ENCODE results near the gene KBTBD6. TPM values are rescaled to one million over a fixed set of nuclear protein-coding genes. Genes with fewer than 3 reads are reported as not detected.

The KBTBD6 gene
- total and polyA plus RNA-seq, 10 donors = 2.4 to 10.0 (median 5.6) TPM

- no peak overlapping the region for H3K27ac ChIP-seq
- H3K27me3 ChIP-seq (replicated peaks in 1 of 7) = no peaks in the 10 kb centered on the region
- peaks cover 18 to 84% (median 72%) of the 10 kb centered on the region in 8 donors for H3K9me3 ChIP-seq
- 82 to 91% (median 84%) methylated on average over 2 of the region's 2 CpGs for WGBS, 5 donors
- intact Hi-C loops (cut with DNase I; ENCODE audit: low total_unique reads) = no loop called here
- TF ChIP-seq CTCF (IDR thresholded peaks at IDR 0.05 in 8 of 11, conservative IDR thresholded peaks at IDR 0.05 in 3 of 11) (no peak), POLR2AphosphoS5 (IDR thresholded peaks at IDR 0.05) (no peak), POLR2A (IDR thresholded peaks at IDR 0.05) (no peak)
- H3K4me3 ChIP-seq = no peak overlapping the region
- DNase-seq = no peak
- peaks cover 0 to 33% (median 0%) of the 10 kb centered on the region in 6 donors for H3K36me3 ChIP-seq
- no peaks in the 10 kb centered on the region for H3K4me1 ChIP-seq
Observed at GRCh38 chr13:41150058-41150457, 17.5 kb upstream of the KBTBD6 start.

GRCh38 chr13:41148419-41149283 is 16.0 kb upstream of the KBTBD6 start:
- Histone ChIP-seq H3K4me1 (no peaks in the 10 kb centered on the region), H3K27ac (no peak overlapping the region), H3K27me3 (replicated peaks in 1 of 7) (no peaks in the 10 kb centered on the region), H3K9me3 (peaks cover 18 to 83% (median 72%) of the 10 kb centered on the region in 8 donors), H3K36me3 (peaks cover 0 to 33% (median 0%) of the 10 kb centered on the region in 6 donors), H3K4me3 (no peak overlapping the region)
- 85 to 95% (median 90%) methylated on average over 3 of the region's 3 CpGs for WGBS, 5 donors
- intact Hi-C loops (cut with DNase I; ENCODE audit: low total_unique reads) = no loop called here
- TF ChIP-seq CTCF (IDR thresholded peaks at IDR 0.05 in 8 of 11, conservative IDR thresholded peaks at IDR 0.05 in 3 of 11) = no peak
- no peak for DNase-seq

- Histone ChIP-seq H3K4me1 (no peaks in the 10 kb centered on the region), H3K36me3 (peaks cover 0 to 20% (median 0%) of the 10 kb centered on the region in 6 donors), H3K27ac (no peak overlapping the region), H3K9me3 (peaks cover 11 to 50% (median 43%) of the 10 kb centered on the region in 8 donors), H3K27me3 (replicated peaks in 1 of 7) (no peaks in the 10 kb centered on the region), H3K4me3 (no peak overlapping the region)
- 82 to 95% (median 88%) methylated on average over 4 of the region's 4 CpGs for WGBS, 5 donors
- DNase-seq = no peak
- intact Hi-C loops (cut with DNase I; ENCODE audit: low total_unique reads) = no loop called here
- TF ChIP-seq POLR2AphosphoS5 (IDR thresholded peaks at IDR 0.05) = no peak
- no peak for TF ChIP-seq POLR2A (IDR thresholded peaks at IDR 0.05)
- TF ChIP-seq CTCF (IDR thresholded peaks at IDR 0.05 in 8 of 11, conservative IDR thresholded peaks at IDR 0.05 in 3 of 11) = no peak
Observed at GRCh38 chr13:41145136-41145908, 12.7 kb upstream of the KBTBD6 start.

GRCh38 chr13:41144576-41144975 is 12.0 kb upstream of the KBTBD6 start:
- 73 to 89% (median 82%) methylated on average over 2 of the region's 2 CpGs for WGBS, 5 donors

More at GRCh38 chr13:41144576-41144975, 12.0 kb upstream of the KBTBD6 start:
- DNase-seq = no peak
- Histone ChIP-seq H3K9me3 (peaks cover 11 to 42% (median 36%) of the 10 kb centered on the region in 8 donors), H3K4me3 (no peak overlapping the region), H3K4me1 (no peaks in the 10 kb centered on the region), H3K27ac (no peak overlapping the region), H3K27me3 (replicated peaks in 1 of 7) (no peaks in the 10 kb centered on the region), H3K36me3 (peaks cover 0 to 14% (median 0%) of the 10 kb centered on the region in 6 donors)
- TF ChIP-seq CTCF (IDR thresholded peaks at IDR 0.05 in 8 of 11, conservative IDR thresholded peaks at IDR 0.05 in 3 of 11) (no peak), POLR2AphosphoS5 (IDR thresholded peaks at IDR 0.05) (no peak), POLR2A (IDR thresholded peaks at IDR 0.05) (no peak)
- intact Hi-C loops (cut with DNase I; ENCODE audit: low total_unique reads) = no loop called here

All from spleen (tissue), 11 donors.